HG02642 (cell line): ENCODE results near the gene PDZD8.
"Not testable (repeated sequence)": the region's sequence is repeated elsewhere in the genome, so short reads cannot be mapped to it uniquely, and the experiment has no call there.

ENCODE experiments used
- ATAC-seq: cut with Tn5 transposase; IDR thresholded peaks from one replicate; pipeline ENCODE4 v1.9.1; 2021; ENCODE audit warnings: mild to moderate bottlenecking; ENCODE audit not compliant: unreplicated experiment, poor library complexity

Gene PDZD8

DNA sequence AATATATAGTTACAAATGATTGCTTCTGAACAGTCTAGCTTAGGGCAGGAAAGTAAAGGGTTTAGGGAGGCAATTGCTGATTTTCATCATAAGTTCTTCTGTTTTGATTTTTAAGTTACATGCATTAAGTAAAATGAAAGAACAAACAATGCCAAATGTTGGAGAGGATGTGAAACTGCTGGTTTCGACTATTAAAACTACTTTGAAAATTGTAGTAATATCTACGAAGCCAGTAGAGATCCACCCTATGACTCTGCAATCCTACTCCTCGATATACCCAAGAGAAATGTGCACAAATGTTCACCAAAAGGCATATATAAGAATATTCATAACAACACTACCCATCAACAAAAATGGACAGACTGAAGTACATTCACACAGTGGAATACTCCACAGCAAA lies 24.3 kb downstream of the PDZD8 start:
- peak; percentile 61 for ATAC-seq

DNA sequence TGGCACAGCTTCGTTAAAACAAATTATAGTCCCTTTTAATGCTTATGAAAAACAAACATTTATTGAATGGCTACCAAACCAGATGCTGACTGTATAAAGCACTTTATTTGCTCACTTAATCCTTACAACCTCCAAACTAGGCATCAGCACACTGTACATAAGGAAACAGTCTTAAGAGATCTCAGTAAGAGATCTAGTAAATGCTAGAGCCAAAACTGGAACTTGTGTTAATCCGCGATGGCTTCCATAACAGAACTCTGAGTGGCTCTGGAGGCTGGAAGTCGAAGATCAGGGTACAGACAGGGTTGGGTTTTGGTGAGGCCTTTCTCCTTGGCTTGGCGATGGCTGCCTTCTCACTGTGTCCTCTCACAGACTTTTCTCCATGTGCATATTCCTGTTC lies 27.0 kb downstream of the PDZD8 start:
- ATAC-seq: no peak

GRCh38 chr10:117346574-117346973 lies 28.7 kb downstream of the PDZD8 start:
- ATAC-seq: no peak

DNA sequence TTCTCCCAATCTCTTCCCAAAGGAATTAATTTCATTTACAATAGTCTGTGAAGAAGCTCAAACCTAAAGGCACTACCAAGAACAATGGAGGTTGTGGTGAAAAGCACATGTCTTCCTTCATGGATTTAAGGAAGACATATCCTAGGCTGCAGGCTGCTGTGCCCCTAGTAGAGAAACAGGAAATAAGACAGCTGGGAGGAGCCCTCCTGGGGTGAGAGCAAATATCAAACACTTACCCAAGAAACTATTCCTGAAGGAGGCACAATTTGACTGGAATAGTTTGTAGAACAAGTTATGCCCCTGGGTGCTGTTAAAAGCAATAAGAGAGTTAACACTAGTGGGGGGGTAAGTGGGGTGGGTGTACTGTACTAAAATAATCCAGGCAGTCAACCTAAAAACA lies 30.1 kb downstream of the PDZD8 start:
- ATAC-seq: no peak

DNA sequence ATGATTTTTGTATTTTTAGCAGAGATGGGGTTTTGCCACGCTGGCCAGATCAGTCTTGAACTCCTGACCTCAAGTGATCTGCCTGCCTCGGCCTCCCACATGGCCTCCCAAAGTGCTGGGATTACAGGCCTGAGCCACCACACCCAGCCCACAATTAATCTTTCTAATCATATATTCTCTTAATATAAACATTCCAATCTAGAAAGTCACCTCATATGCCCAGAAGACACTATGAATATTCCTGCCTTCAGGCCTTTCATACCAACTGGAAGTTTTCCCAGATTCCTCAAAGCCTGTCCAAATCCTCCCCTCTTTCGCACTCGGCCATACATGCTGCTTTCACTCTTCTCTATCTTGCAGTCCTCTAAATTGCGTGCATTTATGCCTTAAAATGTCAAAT lies 32.6 kb downstream of the PDZD8 start:
- ATAC-seq: no peak

DNA sequence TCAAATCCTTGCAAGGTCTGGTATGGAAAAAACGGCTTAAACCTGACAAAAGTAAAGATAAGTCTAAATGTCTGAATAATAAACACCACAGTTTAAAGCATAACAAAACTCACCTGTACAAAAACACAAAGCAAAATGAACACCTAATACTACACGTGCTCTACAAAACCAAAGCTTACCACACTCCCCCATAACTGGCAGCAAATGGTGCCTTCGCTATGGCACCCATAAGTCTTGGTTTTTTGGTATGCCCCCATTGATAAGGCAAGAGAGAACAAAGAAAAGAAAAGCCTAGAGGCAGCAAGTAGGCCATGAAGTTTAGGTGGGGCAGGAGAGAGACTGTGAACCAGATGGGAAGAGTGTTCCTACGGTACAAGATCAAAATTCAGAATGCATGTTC lies 34.2 kb downstream of the PDZD8 start:
- ATAC-seq: no peak

GRCh38 chr10:117339979-117340378 lies 35.3 kb downstream of the PDZD8 start:
- no peak for ATAC-seq

DNA sequence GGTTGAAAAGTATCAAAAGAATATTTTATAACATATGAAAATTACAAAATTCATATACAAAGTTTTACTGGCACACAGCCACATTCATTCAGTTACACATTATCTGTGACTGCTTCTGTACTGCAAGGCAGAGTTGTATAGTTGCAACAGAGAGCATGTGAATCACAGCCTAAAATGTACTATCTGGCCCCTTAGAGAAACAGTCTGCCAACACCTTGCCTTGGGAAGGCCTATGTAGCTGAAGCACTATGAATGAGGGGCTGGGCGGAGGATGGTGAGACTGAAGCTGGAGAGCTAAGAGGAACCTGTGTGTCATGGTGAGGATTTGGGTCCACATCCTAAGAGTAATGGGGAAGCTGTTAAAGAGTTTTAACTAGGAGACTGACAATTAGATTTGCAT lies 35.7 kb downstream of the PDZD8 start:
- no peak for ATAC-seq

GRCh38 chr10:117334926-117335325 lies 40.3 kb downstream of the PDZD8 start:
- ATAC-seq: no peak

- no peak for ATAC-seq
Measured at GRCh38 chr10:117334066-117334465, 41.2 kb downstream of the PDZD8 start.

GRCh38 chr10:117327262-117327661 lies 48.0 kb downstream of the PDZD8 start:
- ATAC-seq: no peak

DNA sequence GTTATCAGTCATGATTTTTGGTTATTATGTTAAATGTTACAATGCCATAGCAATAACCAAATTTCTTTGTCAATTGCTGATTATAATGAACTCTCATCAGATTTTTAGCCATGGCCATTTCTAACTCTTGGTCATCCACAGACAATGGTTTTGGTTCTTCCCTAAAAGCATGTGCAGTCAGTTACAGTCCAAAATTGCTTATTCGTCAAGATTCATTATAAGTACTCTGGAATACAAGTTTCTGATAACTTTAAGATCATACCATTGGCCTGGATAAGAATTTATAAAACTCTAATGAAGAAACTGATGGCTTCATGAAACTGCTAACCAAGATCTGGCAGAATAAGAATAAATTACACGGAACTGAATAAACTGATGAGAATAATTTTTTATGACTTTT lies 50.9 kb downstream of the PDZD8 start:
- ATAC-seq: no peak

GRCh38 chr10:117322260-117322659 lies 53.0 kb downstream of the PDZD8 start:
- ATAC-seq: no peak

- no peak for ATAC-seq
Measured at GRCh38 chr10:117320050-117320665, 55.1 kb downstream of the PDZD8 start.

DNA sequence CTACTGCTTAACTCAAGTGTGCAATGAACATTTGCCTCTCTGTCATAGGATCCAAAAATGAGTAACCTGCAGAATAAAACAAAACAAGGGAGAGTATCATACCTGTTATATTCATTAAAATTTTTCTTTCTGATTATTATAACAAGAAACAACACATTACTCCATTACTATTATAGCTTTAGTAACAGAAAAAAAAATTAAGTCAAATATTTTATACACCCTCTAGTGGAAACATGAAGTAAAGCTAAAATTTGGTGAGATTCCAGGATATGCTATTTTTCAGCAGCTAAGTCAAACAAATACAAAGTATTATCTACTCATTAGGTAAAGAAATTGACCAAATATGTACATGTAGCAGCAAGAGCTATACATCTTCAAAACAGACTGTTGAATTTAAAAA lies 56.3 kb downstream of the PDZD8 start:
- ATAC-seq: no peak

DNA sequence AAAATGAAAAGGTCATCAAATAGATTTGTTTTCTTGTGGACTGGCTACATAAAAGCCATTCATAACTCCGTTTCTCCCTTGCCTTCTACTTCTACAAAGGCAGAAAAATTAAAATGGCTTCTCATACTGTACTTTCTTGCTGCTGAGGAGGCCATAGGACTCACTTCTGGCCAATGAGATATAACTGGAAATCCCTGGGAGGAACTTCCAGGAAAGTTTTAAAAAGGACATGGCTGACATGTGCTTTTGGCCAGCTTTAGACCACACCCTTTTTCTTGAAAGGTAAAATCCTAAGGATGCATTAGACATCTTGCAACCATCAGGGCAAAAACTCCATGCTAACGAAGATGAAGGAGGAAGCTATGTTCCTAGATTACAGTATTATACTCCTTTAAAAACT lies 58.5 kb downstream of the PDZD8 start:
- ATAC-seq: no peak

- no peak for ATAC-seq
Measured at GRCh38 chr10:117313641-117314040, 61.6 kb downstream of the PDZD8 start.

DNA sequence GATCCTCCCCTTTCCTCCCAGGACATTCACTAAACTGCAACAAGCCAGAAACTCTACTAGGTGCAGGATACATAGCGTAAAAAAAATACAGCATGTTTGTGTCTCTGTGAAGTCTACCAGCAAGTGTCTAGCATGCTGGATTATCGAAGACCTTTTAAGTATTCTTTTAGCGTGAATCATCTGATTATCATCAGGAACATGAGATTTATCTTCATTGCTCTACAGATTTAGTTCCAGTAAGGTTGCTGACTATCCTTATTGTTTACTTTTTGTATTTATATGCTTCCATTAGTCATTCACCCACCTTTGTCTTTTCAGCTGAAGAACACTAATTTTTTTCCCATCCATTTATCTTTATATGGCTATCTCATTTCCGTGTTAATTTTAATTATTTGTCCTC lies 62.8 kb downstream of the PDZD8 start:
- no peak for ATAC-seq

DNA sequence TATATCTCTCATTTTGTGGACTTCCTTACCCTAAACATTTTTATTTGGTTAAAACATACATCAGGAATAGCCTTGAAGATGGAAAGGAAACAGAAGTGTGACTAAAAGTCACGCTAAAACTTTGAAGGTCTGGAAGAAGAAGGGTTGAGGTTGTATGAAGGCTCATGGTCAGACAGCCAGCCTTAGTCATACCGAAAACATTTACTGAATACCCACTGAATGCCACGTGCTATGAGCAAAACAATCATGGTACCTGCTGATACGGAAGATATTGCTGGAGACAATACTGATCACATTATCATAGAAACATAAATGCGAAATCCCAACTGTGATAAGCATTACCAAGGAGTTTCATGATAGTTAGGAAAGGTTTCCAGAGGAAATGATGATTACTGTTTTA lies 64.0 kb downstream of the PDZD8 start:
- ATAC-seq: no peak

GRCh38 chr10:117306674-117307073 lies 68.6 kb downstream of the PDZD8 start:
- no peak for ATAC-seq

DNA sequence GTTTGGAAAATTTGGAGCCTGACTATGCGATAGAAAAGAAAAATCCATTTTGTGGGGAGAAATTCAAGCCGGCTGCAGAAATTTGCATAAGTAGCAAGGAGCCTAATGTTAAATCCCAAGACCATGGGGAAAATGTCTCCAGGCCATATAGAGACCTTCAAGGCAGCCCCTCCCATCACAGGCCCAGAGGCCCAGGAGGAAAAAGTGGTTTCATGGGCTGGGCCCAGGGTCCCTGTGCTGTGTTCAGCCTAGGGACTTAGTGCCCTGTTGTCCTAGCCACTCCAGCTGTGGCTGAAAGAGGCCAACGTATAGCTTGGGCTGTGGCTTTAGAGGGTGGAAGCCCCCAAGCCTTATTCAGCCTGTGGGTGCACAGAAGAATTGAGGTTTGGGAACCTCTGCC lies 71.8 kb downstream of the PDZD8 start:
- not testable (repeated sequence) for ATAC-seq

GRCh38 chr10:117300671-117301070 lies 74.6 kb downstream of the PDZD8 start:
- no peak for ATAC-seq

GRCh38 chr10:117299435-117299834 lies 75.8 kb downstream of the PDZD8 start:
- ATAC-seq: no peak
